Measurements from ENCODE around the gene GPR39. TPM values are rescaled to one million over a fixed set of nuclear protein-coding genes. Genes with fewer than 3 reads are reported as not detected.
A peak's percentile ranks its signal among the peaks of the same experiment; 100 is the strongest.

The GPR39 gene
- total RNA-seq, 1 experiment from 2014 or later: 34.8 TPM

GRCh38 chr2:132664096-132664495 lies 247.5 kb downstream of the GPR39 start:
- Histone ChIP-seq H3K4me2 (ENCODE audit: low read length) (no peak overlapping the region), H3K79me2 (ENCODE audit: low read length) (no peaks in the 10 kb centered on the region), H3K4me3 (ENCODE audit: low read length) (no peak overlapping the region), H3K4me1 (ENCODE audit: insufficient read depth, low read length) (peaks cover 7% of the 10 kb centered on the region; the same call in 1 of the 2 replicates), H3K36me3 (ENCODE audit: low read depth, low read length) (no peaks in the 10 kb centered on the region), H2AFZ (ENCODE audit: low read length) (no peak overlapping the region), H3K27me3 (ENCODE audit: low read length) (no peaks in the 10 kb centered on the region), H3K9me3 (ENCODE audit: low read length) (no peaks in the 10 kb centered on the region), H3K9me2 (replicated peaks; ENCODE audit: low read length) (no peaks in the 10 kb centered on the region), H3K9ac (ENCODE audit: low read length) (no peak overlapping the region), H4K20me1 (ENCODE audit: low read length) (no peaks in the 10 kb centered on the region), H3K27ac (ENCODE audit: low read length) (no peak overlapping the region), H3F3A (ENCODE audit: low read length, unreplicated experiment) (no peaks in the 10 kb centered on the region)
- no TSS peak for BruUV-seq (replicated peaks)
- ChIA-PET CTCF (no interaction called here), POLR2A (ENCODE audit: unreplicated experiment) (no interaction called here)
- no peak for TF ChIP-seq EZH2phosphoT487 (IDR thresholded peaks at IDR 0.05; ENCODE audit: borderline replicate concordance, low read length)
- TF ChIP-seq CTCF (conservative IDR thresholded peaks at IDR 0.05; ENCODE audit: low read depth, low read length): no peak
- no peak for TF ChIP-seq EZH2 (IDR thresholded peaks at IDR 0.05; ENCODE audit: low read length, unreplicated experiment)
- no peak for DNase-seq
- intact Hi-C loops (cut with micrococcal nuclease): no loop called here
- ATAC-seq: no peak

DNA sequence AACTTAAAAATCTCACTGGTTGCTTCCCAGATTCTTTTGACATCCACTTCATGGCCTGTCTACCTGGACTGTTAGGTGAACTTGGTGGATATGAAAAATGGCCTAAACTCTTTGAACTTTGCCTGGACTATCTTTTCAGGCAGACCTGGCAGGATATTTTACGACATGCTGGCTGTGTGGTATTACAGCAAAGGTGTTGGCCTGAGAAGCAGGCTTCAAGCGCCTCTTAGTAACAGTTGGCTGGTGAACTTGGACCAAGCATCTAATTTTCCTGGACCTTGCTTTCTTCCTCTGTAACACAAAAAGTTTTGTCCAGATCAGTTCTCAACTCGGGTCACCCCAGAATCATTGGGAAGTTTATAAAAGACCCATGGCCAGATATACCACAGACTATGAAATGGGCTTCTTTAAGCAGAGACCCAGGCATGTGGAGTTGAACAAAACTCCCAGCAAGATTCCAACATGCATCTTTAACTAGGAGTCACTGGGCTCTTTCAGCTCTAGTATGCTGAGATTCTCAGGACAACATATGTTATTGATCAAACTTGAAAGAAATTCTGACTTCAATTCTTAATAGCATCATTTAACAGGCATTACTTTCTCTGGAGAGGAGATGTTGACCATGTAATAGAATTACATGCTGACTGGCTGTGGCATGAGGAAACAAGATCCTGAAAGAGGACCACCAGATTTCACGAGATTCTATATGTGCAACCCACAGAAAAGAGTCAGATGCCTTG lies 249.0 kb downstream of the GPR39 start:
- Histone ChIP-seq H3K4me3 (ENCODE audit: low read length) (no peak overlapping the region), H3K9ac (ENCODE audit: low read length) (no peak overlapping the region), H3K27me3 (ENCODE audit: low read length) (no peaks in the 10 kb centered on the region), H2AFZ (ENCODE audit: low read length) (no peak overlapping the region), H3K4me2 (ENCODE audit: low read length) (no peak overlapping the region), H3K79me2 (ENCODE audit: low read length) (no peaks in the 10 kb centered on the region), H3K27ac (ENCODE audit: low read length) (no peak overlapping the region), H4K20me1 (ENCODE audit: low read length) (no peaks in the 10 kb centered on the region), H3K36me3 (ENCODE audit: low read depth, low read length) (no peaks in the 10 kb centered on the region), H3K4me1 (ENCODE audit: insufficient read depth, low read length) (peaks cover 7% of the 10 kb centered on the region; the same call in 1 of the 2 replicates), H3F3A (ENCODE audit: low read length, unreplicated experiment) (no peaks in the 10 kb centered on the region), H3K9me2 (replicated peaks; ENCODE audit: low read length) (no peaks in the 10 kb centered on the region), H3K9me3 (ENCODE audit: low read length) (no peaks in the 10 kb centered on the region)
- TF ChIP-seq EZH2phosphoT487 (IDR thresholded peaks at IDR 0.05; ENCODE audit: borderline replicate concordance, low read length) (no peak), CTCF (conservative IDR thresholded peaks at IDR 0.05; ENCODE audit: low read depth, low read length) (no peak), EZH2 (IDR thresholded peaks at IDR 0.05; ENCODE audit: low read length, unreplicated experiment) (no peak)
- no TSS peak for BruUV-seq (replicated peaks)
- ChIA-PET CTCF (no interaction called here), POLR2A (ENCODE audit: unreplicated experiment) (no interaction called here)
- no peak for ATAC-seq
- DNase-seq: no peak
- intact Hi-C loops (cut with micrococcal nuclease): no loop called here

DNA sequence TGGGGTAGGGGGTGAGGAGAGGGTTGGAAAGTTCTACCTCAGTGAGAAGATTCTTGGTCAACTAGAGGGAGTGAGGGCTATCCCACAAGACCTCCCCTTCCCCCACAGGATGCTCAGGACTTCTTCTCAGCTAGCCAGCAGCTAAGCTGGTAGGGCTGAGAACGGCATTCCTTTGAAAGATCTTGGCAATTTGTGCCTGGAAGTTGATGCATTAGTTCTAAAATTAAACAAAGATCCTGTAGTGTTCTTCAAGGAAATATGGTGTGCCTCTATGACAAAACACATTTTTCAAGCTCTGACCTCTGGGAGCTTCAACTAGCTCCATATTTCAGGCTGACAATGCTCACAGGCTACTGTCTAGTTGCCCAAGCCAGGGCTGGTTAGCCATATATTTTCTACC lies 251.1 kb downstream of the GPR39 start:
- H3K4me2 ChIP-seq (ENCODE audit: low read length): peak overlapping the region; percentile 98; the same call in 1 of the 2 replicates
- DNase-seq: no peak
- CTCF ChIA-PET: no interaction called here

More for the DNA sequence above, 251.1 kb downstream of the GPR39 start:
- H3K9me2 ChIP-seq (replicated peaks; ENCODE audit: low read length): no peaks in the 10 kb centered on the region
- no peaks in the 10 kb centered on the region for H3K27me3 ChIP-seq (ENCODE audit: low read length)
- TF ChIP-seq CTCF (conservative IDR thresholded peaks at IDR 0.05; ENCODE audit: low read depth, low read length): no peak
- no peak for TF ChIP-seq EZH2 (IDR thresholded peaks at IDR 0.05; ENCODE audit: low read length, unreplicated experiment)
- no peak for TF ChIP-seq EZH2phosphoT487 (IDR thresholded peaks at IDR 0.05; ENCODE audit: borderline replicate concordance, low read length)
- no peak overlapping the region for H3K9ac ChIP-seq (ENCODE audit: low read length)
- ATAC-seq: no peak
- H3F3A ChIP-seq (ENCODE audit: low read length, unreplicated experiment): no peaks in the 10 kb centered on the region
- no TSS peak for BruUV-seq (replicated peaks)
- no peaks in the 10 kb centered on the region for H3K79me2 ChIP-seq (ENCODE audit: low read length)
- H3K4me1 ChIP-seq (ENCODE audit: insufficient read depth, low read length): peaks cover 24% of the 10 kb centered on the region
- H3K4me3 ChIP-seq (ENCODE audit: low read length): peak overlapping the region; percentile 78; the same call in 1 of the 2 replicates
- no peaks in the 10 kb centered on the region for H3K9me3 ChIP-seq (ENCODE audit: low read length)
- H3K27ac ChIP-seq (ENCODE audit: low read length): no peak overlapping the region
- H3K36me3 ChIP-seq (ENCODE audit: low read depth, low read length): no peaks in the 10 kb centered on the region
- intact Hi-C loops (cut with micrococcal nuclease): no loop called here
- H4K20me1 ChIP-seq (ENCODE audit: low read length): no peaks in the 10 kb centered on the region
- no peak overlapping the region for H2AFZ ChIP-seq (ENCODE audit: low read length)
- POLR2A ChIA-PET (ENCODE audit: unreplicated experiment): interaction anchor here (0.6 kb wide), 1 partner anchor 499 kb away, joined by 3 read pairs; no protein-coding TSS in a partner anchor

Measured in PC-3 (cell line).